IMR-90 (cell line): ENCODE data around the gene RAD51B.

Experiments
- BHLHE40 ChIP-seq: fragments of 150-350 bp; IDR thresholded peaks from 2 replicates; pipeline ENCODE4 v1.6.1; 2016; ENCODE audit warnings: mild to moderate bottlenecking, low read depth, low read length
- CEBPB ChIP-seq: IDR thresholded peaks from 2 replicates; pipeline ENCODE4 v1.6.1; 2012; ENCODE audit warnings: low read depth, low read length, improper control_type of control experiment
- CHD1 ChIP-seq: IDR thresholded peaks from 2 replicates; pipeline ENCODE4 v1.6.1; 2012; ENCODE audit warnings: low read depth, low read length, improper control_type of control experiment
- CTCF ChIP-seq: conservative IDR thresholded peaks from 2 replicates; pipeline ENCODE4 v1.5.1; 2012; ENCODE audit warnings: mild to moderate bottlenecking, low read depth, low read length, improper control_type of control experiment
- ELK1 ChIP-seq: fragments of 150-350 bp; IDR thresholded peaks from 2 replicates; pipeline ENCODE4 v1.6.1; 2016; ENCODE audit warnings: low read depth, mild to moderate bottlenecking, low read length, moderate library complexity, borderline replicate concordance
- FOS ChIP-seq: fragments of 150-350 bp; IDR thresholded peaks from 2 replicates; pipeline ENCODE4 v1.6.1; 2016; ENCODE audit warnings: low read depth, low read length
- MAZ ChIP-seq: IDR thresholded peaks from 2 replicates; pipeline ENCODE4 v1.6.1; 2012; ENCODE audit warnings: low read depth, mild to moderate bottlenecking, low read length, improper control_type of control experiment, moderate library complexity, borderline replicate concordance
- POLR2A ChIP-seq: IDR thresholded peaks from 2 replicates; pipeline ENCODE4 v1.6.1; 2012; ENCODE audit warnings: mild to moderate bottlenecking, low read depth, low read length
- SMC3 ChIP-seq: fragments of 150-350 bp; IDR thresholded peaks from 2 replicates; pipeline ENCODE4 v1.6.1; 2016; ENCODE audit warnings: low read depth, mild to moderate bottlenecking, antibody characterized with exemption, low read length, moderate library complexity
- USF2 ChIP-seq: fragments of 150-350 bp; IDR thresholded peaks from 2 replicates; pipeline ENCODE4 v1.6.1; 2017; ENCODE audit warnings: mild to moderate bottlenecking, antibody characterized with exemption, low read length, low read depth

DNA sequence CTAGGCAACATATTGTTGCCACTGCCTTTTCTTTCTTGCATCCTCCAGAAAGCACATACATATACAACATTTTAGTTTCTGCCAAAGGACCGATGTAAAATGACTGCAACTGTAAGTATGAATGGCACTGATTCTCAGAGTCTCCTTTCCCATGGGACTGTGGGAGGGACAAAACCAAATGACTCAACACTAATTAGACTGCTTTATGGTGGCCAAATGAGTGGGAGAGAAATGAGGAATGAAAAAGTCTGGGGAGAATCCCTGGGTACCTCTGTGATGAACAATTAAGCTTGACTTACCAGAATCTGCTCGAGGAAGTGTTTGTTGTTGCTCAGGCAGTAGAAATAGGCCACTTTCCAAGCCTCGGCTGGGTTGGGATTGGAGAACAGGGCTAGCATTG, 13.3 kb upstream of the RAD51B start:
- TF ChIP-seq USF2 (no peak), CTCF (no peak), CHD1 (no peak), SMC3 (no peak), POLR2A (no peak), MAZ (no peak), CEBPB (no peak), BHLHE40 (no peak), ELK1 (no peak), FOS (no peak)
